Measurements from ENCODE around the gene ZNF263.

ZNF263 gene

GRCh38 chr16:3283543-3284447 lies 504 bp downstream of the ZNF263 start:
- Histone ChIP-seq H3K27me3 (ENCODE audit: insufficient read depth, insufficient read length) (no peaks in the 10 kb centered on the region), H3K4me1 (ENCODE audit: insufficient read depth, insufficient read length) (peaks cover 4% of the 10 kb centered on the region), H3K4me3 (ENCODE audit: insufficient read length, low read depth) (peak overlapping the region; percentile 99), H3K9me3 (ENCODE audit: insufficient read depth, low read length) (peaks cover 33% of the 10 kb centered on the region), H3K36me3 (ENCODE audit: insufficient read depth, insufficient read length, low read length) (peaks cover 48% of the 10 kb centered on the region), H3K9ac (ENCODE audit: insufficient read length, low read depth) (peak overlapping the region; percentile 97)
- no peak for TF ChIP-seq YY1 (IDR thresholded peaks at IDR 0.05; ENCODE audit: insufficient read depth, insufficient read length)
- TF ChIP-seq ZNF274 (IDR thresholded peaks at IDR 0.05; ENCODE audit: low read depth, low read length) = no peak
- TF ChIP-seq SUZ12 (IDR thresholded peaks at IDR 0.05; ENCODE audit: extremely low read depth, insufficient read depth, insufficient read length) = no peak
- DNase-seq (ENCODE audit: low read depth, low spot score) = no peak

- H3K4me1 ChIP-seq (ENCODE audit: insufficient read depth, insufficient read length) = peaks cover 4% of the 10 kb centered on the region
- H3K9ac ChIP-seq (ENCODE audit: insufficient read length, low read depth) = peak overlapping the region; percentile 97
- TF ChIP-seq ZNF274 (IDR thresholded peaks at IDR 0.05; ENCODE audit: low read depth, low read length) (no peak), YY1 (IDR thresholded peaks at IDR 0.05; ENCODE audit: insufficient read depth, insufficient read length) (no peak), SUZ12 (IDR thresholded peaks at IDR 0.05; ENCODE audit: extremely low read depth, insufficient read depth, insufficient read length) (no peak)
- H3K36me3 ChIP-seq (ENCODE audit: insufficient read depth, insufficient read length, low read length) = peaks cover 62% of the 10 kb centered on the region
- peak overlapping the region; percentile 99 for H3K4me3 ChIP-seq (ENCODE audit: insufficient read length, low read depth)
- peaks cover 46% of the 10 kb centered on the region for H3K9me3 ChIP-seq (ENCODE audit: insufficient read depth, low read length)
- H3K27me3 ChIP-seq (ENCODE audit: insufficient read depth, insufficient read length) = no peaks in the 10 kb centered on the region
- DNase-seq (ENCODE audit: low read depth, low spot score) = no peak
These were observed 1.8 kb downstream of the ZNF263 start for GRCh38 chr16:3285131-3285530.

- Histone ChIP-seq H3K27me3 (ENCODE audit: insufficient read depth, insufficient read length) (no peaks in the 10 kb centered on the region), H3K4me1 (ENCODE audit: insufficient read depth, insufficient read length) (no peaks in the 10 kb centered on the region), H3K9me3 (ENCODE audit: insufficient read depth, low read length) (peaks cover 70% of the 10 kb centered on the region), H3K4me3 (ENCODE audit: insufficient read length, low read depth) (no peak overlapping the region), H3K36me3 (ENCODE audit: insufficient read depth, insufficient read length, low read length) (peaks cover 87% of the 10 kb centered on the region), H3K9ac (ENCODE audit: insufficient read length, low read depth) (no peak overlapping the region)
- DNase-seq (ENCODE audit: low read depth, low spot score) = no peak
- no peak for TF ChIP-seq SUZ12 (IDR thresholded peaks at IDR 0.05; ENCODE audit: extremely low read depth, insufficient read depth, insufficient read length)
- TF ChIP-seq ZNF274 (IDR thresholded peaks at IDR 0.05; ENCODE audit: low read depth, low read length) = peak; percentile 81
- TF ChIP-seq YY1 (IDR thresholded peaks at IDR 0.05; ENCODE audit: insufficient read depth, insufficient read length) = no peak
These were observed 6.8 kb downstream of the ZNF263 start for GRCh38 chr16:3289998-3290673.

- no peak for TF ChIP-seq SUZ12 (IDR thresholded peaks at IDR 0.05; ENCODE audit: extremely low read depth, insufficient read depth, insufficient read length)
- no peak for TF ChIP-seq YY1 (IDR thresholded peaks at IDR 0.05; ENCODE audit: insufficient read depth, insufficient read length)
- no peak for TF ChIP-seq ZNF274 (IDR thresholded peaks at IDR 0.05; ENCODE audit: low read depth, low read length)
- peaks cover 49% of the 10 kb centered on the region for H3K9me3 ChIP-seq (ENCODE audit: insufficient read depth, low read length)
- no peak overlapping the region for H3K9ac ChIP-seq (ENCODE audit: insufficient read length, low read depth)
- peaks cover 75% of the 10 kb centered on the region for H3K36me3 ChIP-seq (ENCODE audit: insufficient read depth, insufficient read length, low read length)
- no peak overlapping the region for H3K4me3 ChIP-seq (ENCODE audit: insufficient read length, low read depth)
- no peaks in the 10 kb centered on the region for H3K27me3 ChIP-seq (ENCODE audit: insufficient read depth, insufficient read length)
- DNase-seq (ENCODE audit: low read depth, low spot score) = no peak
- no peaks in the 10 kb centered on the region for H3K4me1 ChIP-seq (ENCODE audit: insufficient read depth, insufficient read length)
These were observed 9.3 kb downstream of the ZNF263 start for GRCh38 chr16:3292604-3293003.

GRCh38 chr16:3295209-3295608 lies 11.9 kb downstream of the ZNF263 start:
- H3K4me1 ChIP-seq (ENCODE audit: insufficient read depth, insufficient read length) = no peaks in the 10 kb centered on the region
- H3K9me3 ChIP-seq (ENCODE audit: insufficient read depth, low read length) = peaks cover 23% of the 10 kb centered on the region
- DNase-seq (ENCODE audit: low read depth, low spot score) = no peak
- TF ChIP-seq YY1 (IDR thresholded peaks at IDR 0.05; ENCODE audit: insufficient read depth, insufficient read length) = no peak
- TF ChIP-seq ZNF274 (IDR thresholded peaks at IDR 0.05; ENCODE audit: low read depth, low read length) = no peak
- TF ChIP-seq SUZ12 (IDR thresholded peaks at IDR 0.05; ENCODE audit: extremely low read depth, insufficient read depth, insufficient read length) = no peak
- peaks cover 56% of the 10 kb centered on the region for H3K36me3 ChIP-seq (ENCODE audit: insufficient read depth, insufficient read length, low read length)
- H3K4me3 ChIP-seq (ENCODE audit: insufficient read length, low read depth) = no peak overlapping the region
- H3K27me3 ChIP-seq (ENCODE audit: insufficient read depth, insufficient read length) = no peaks in the 10 kb centered on the region
- no peak overlapping the region for H3K9ac ChIP-seq (ENCODE audit: insufficient read length, low read depth)

- Histone ChIP-seq H3K4me3 (ENCODE audit: insufficient read length, low read depth) (no peak overlapping the region), H3K36me3 (ENCODE audit: insufficient read depth, insufficient read length, low read length) (peaks cover 56% of the 10 kb centered on the region)
These were observed 12.5 kb downstream of the ZNF263 start for GRCh38 chr16:3295783-3296182.

GRCh38 chr16:3304370-3304769 lies 21.1 kb downstream of the ZNF263 start:
- TF ChIP-seq YY1 (IDR thresholded peaks at IDR 0.05; ENCODE audit: insufficient read depth, insufficient read length) = no peak
- Histone ChIP-seq H3K9ac (ENCODE audit: insufficient read length, low read depth) (peak overlapping the region; percentile 96), H3K4me3 (ENCODE audit: insufficient read length, low read depth) (peak overlapping the region; percentile 93), H3K9me3 (ENCODE audit: insufficient read depth, low read length) (peaks cover 41% of the 10 kb centered on the region), H3K4me1 (ENCODE audit: insufficient read depth, insufficient read length) (no peaks in the 10 kb centered on the region), H3K27me3 (ENCODE audit: insufficient read depth, insufficient read length) (no peaks in the 10 kb centered on the region), H3K36me3 (ENCODE audit: insufficient read depth, insufficient read length, low read length) (peaks cover 69% of the 10 kb centered on the region)
- no peak for DNase-seq (ENCODE audit: low read depth, low spot score)

More at GRCh38 chr16:3295783-3296182, 12.5 kb downstream of the ZNF263 start:
- peaks cover 17% of the 10 kb centered on the region for H3K9me3 ChIP-seq (ENCODE audit: insufficient read depth, low read length)
- H3K4me1 ChIP-seq (ENCODE audit: insufficient read depth, insufficient read length) = no peaks in the 10 kb centered on the region
- no peaks in the 10 kb centered on the region for H3K27me3 ChIP-seq (ENCODE audit: insufficient read depth, insufficient read length)
- TF ChIP-seq YY1 (IDR thresholded peaks at IDR 0.05; ENCODE audit: insufficient read depth, insufficient read length) (no peak), SUZ12 (IDR thresholded peaks at IDR 0.05; ENCODE audit: extremely low read depth, insufficient read depth, insufficient read length) (no peak), ZNF274 (IDR thresholded peaks at IDR 0.05; ENCODE audit: low read depth, low read length) (no peak)
- H3K9ac ChIP-seq (ENCODE audit: insufficient read length, low read depth) = no peak overlapping the region
- DNase-seq (ENCODE audit: low read depth, low spot score) = no peak

Data from NT2/D1 (cell line).